Sigmoid colon (tissue), 7 donors: Measurements from ENCODE around the gene GSTM5. TPM values are rescaled to one million over a fixed set of nuclear protein-coding genes. Genes with fewer than 3 reads are reported as not detected.

Experiments used
- DNase-seq: peaks from one replicate; pipeline ENCODE4 v3.0.0-alpha.2; 2019
- H3K27ac ChIP-seq, 4 donors: fragments of 200-600 bp; sonication (generic); one replicate each; pipeline ENCODE4 v1.5.1; 2016 to 2019; ENCODE audit warnings: mild to moderate bottlenecking in 1 of 4
- H3K27me3 ChIP-seq, 3 donors: fragments of 200-600 bp; sonication (generic); one replicate each; pipeline ENCODE4 v1.5.1; 2019; ENCODE audit warnings: mild to moderate bottlenecking in 1 of 3
- H3K36me3 ChIP-seq, 4 donors: fragments of 200-600 bp; sonication (generic); one replicate each; pipeline ENCODE4 v1.5.1; 2016 to 2019
- H3K4me1 ChIP-seq, 4 donors: fragments of 200-600 bp; sonication (generic); one replicate each; pipeline ENCODE4 v1.5.1; 2017 to 2019
- H3K4me3 ChIP-seq, 4 donors: fragments of 200-600 bp; sonication (generic); one replicate each; pipeline ENCODE4 v1.5.1; 2017 to 2019; ENCODE audit warnings: mild to moderate bottlenecking in 2 of 4, moderate library complexity in 1 of 4
- H3K9me3 ChIP-seq, 4 donors: fragments of 200-600 bp in 3 of 4; sonication (generic) in 3 of 4; one replicate each; pipeline versions ENCODE4 v1.5.1 to v1.6.1; 2013 to 2019
- CTCF ChIP-seq, 4 experiments: fragments of 450-650 bp in 3 of 4; fragments of 200-600 bp in 1 of 4; IDR thresholded peaks; one replicate each; pipeline ENCODE4 v1.5.1; 2016 to 2019; ENCODE audit warnings: antibody characterized with exemption in 4 of 4, mild to moderate bottlenecking in 3 of 4, moderate library complexity in 2 of 4
- EP300 ChIP-seq, 4 donors: sonication (generic); formaldehyde crosslinking; IDR thresholded peaks; one replicate each; pipeline ENCODE4 v1.6.1; 2017; ENCODE audit warnings: antibody characterized with exemption in 4 of 4
- POLR2A ChIP-seq, 2 donors: fragments of 450-650 bp; IDR thresholded peaks; one replicate each; pipeline ENCODE4 v1.6.1; 2016; ENCODE audit warnings: antibody characterized with exemption in 2 of 2, mild to moderate bottlenecking in 2 of 2, moderate library complexity in 2 of 2
- POLR2AphosphoS5 ChIP-seq, 4 donors: sonication (generic); formaldehyde crosslinking; IDR thresholded peaks; one replicate each; pipeline ENCODE4 v1.6.1; 2017; ENCODE audit warnings: antibody characterized with exemption in 4 of 4
- WGBS, 2 donors: extraction: QIAGEN DNeasy Blood & Tissue Kit; methylation state at CpG; one replicate each; pipeline ENCODE4 v1.1.7; 2013; 5-methylcytosine and 5-hydroxymethylcytosine counted together
- intact Hi-C: fragments of 100-400 bp; cut with DNase I; formaldehyde crosslinking; loops from one replicate; pipeline ENCODE4 v1.15.1; 2023
- polyA plus RNA-seq, 3 donors: library from polyadenylated mRNA; stranded (reverse); fragments of 200-250 nt; gene quantifications; one replicate each; pipeline ENCODE4 v1.2.3, GENCODE V29; 2013
- total RNA-seq, 4 donors: library from RNA; depleted of rRNA; stranded (reverse); fragments of >200 nt; gene quantifications; one replicate each; pipeline ENCODE4 v1.1.0, GENCODE V29; 2016
- donor health status: healthy with polysubstance abuse.
- donor health status: Bipolar disorder and iron deficiency.
- donor health status: healthy.

Gene GSTM5
- total and polyA plus RNA-seq, 7 donors, result 2.5 to 11.4 (median 3.2) TPM

- intact Hi-C loops, result no loop called here
- H3K36me3 ChIP-seq, result no peaks in the 10 kb centered on the region
- DNase-seq, result no peak
- peak overlapping the region; percentile 5 to 39 (median 32) for H3K4me3 ChIP-seq
- peak overlapping the region in 1 of 4 donors; percentile 31 for H3K27ac ChIP-seq
- no peaks in the 10 kb centered on the region for H3K4me1 ChIP-seq
- no peaks in the 10 kb centered on the region for H3K9me3 ChIP-seq
- H3K27me3 ChIP-seq, result peaks cover 0 to 4% (median 0%) of the 10 kb centered on the region in 3 donors
- WGBS, 2 donors, result 59 to 83% methylated on average over 22 of the region's 22 CpGs
- TF ChIP-seq CTCF (IDR thresholded peaks at IDR 0.05) (no peak), POLR2A (IDR thresholded peaks at IDR 0.05) (no peak), POLR2AphosphoS5 (IDR thresholded peaks at IDR 0.05) (no peak), EP300 (IDR thresholded peaks at IDR 0.05) (no peak)
Measured at GRCh38 chr1:109712321-109712864, 342 bp downstream of the GSTM5 start.

GRCh38 chr1:109713636-109714035 is 1.6 kb downstream of the GSTM5 start:
- DNase-seq, result no peak
- whole genome bisulfite sequencing, 2 donors, result 93 to 94% methylated on average over 5 of the region's 5 CpGs
- no peaks in the 10 kb centered on the region for H3K36me3 ChIP-seq
- peaks cover 0 to under 1% (median 0%) of the 10 kb centered on the region in 4 donors for H3K4me1 ChIP-seq
- intact Hi-C loops, result no loop called here
- H3K27me3 ChIP-seq, result peaks cover 0 to 4% (median 0%) of the 10 kb centered on the region in 3 donors
- no peaks in the 10 kb centered on the region for H3K9me3 ChIP-seq
- H3K4me3 ChIP-seq, result no peak overlapping the region
- H3K27ac ChIP-seq, result no peak overlapping the region
- TF ChIP-seq EP300 (IDR thresholded peaks at IDR 0.05) (no peak), POLR2A (IDR thresholded peaks at IDR 0.05) (no peak), POLR2AphosphoS5 (IDR thresholded peaks at IDR 0.05) (no peak), CTCF (IDR thresholded peaks at IDR 0.05) (no peak)

GRCh38 chr1:109714661-109715372 is 2.8 kb downstream of the GSTM5 start:
- H3K9me3 ChIP-seq, result no peaks in the 10 kb centered on the region
- no peak for TF ChIP-seq POLR2AphosphoS5 (IDR thresholded peaks at IDR 0.05)
- no peak for TF ChIP-seq EP300 (IDR thresholded peaks at IDR 0.05)
- TF ChIP-seq POLR2A (IDR thresholded peaks at IDR 0.05), result no peak
- no peak for TF ChIP-seq CTCF (IDR thresholded peaks at IDR 0.05)
- WGBS, 2 donors, result 88 to 94% methylated on average over 12 of the region's 12 CpGs
- intact Hi-C loops, result no loop called here
- H3K27me3 ChIP-seq, result peaks cover 0 to 4% (median 0%) of the 10 kb centered on the region in 3 donors
- H3K4me1 ChIP-seq, result peaks cover 0 to 11% (median 0%) of the 10 kb centered on the region in 4 donors
- no peak overlapping the region for H3K27ac ChIP-seq
- H3K4me3 ChIP-seq, result no peak overlapping the region
- DNase-seq, result no peak
- H3K36me3 ChIP-seq, result no peaks in the 10 kb centered on the region

GRCh38 chr1:109716121-109716520 is 4.1 kb downstream of the GSTM5 start:
- no peak overlapping the region for H3K4me3 ChIP-seq
- WGBS, 2 donors, result 94 to 96% methylated on average over 3 of the region's 3 CpGs
- peaks cover 0 to 4% (median 0%) of the 10 kb centered on the region in 3 donors for H3K27me3 ChIP-seq
- no peak for DNase-seq
- intact Hi-C loops, result no loop called here
- H3K4me1 ChIP-seq, result peaks cover 0 to 11% (median 0%) of the 10 kb centered on the region in 4 donors
- H3K9me3 ChIP-seq, result no peaks in the 10 kb centered on the region
- no peak for TF ChIP-seq EP300 (IDR thresholded peaks at IDR 0.05)
- no peak for TF ChIP-seq POLR2AphosphoS5 (IDR thresholded peaks at IDR 0.05)
- no peak for TF ChIP-seq CTCF (IDR thresholded peaks at IDR 0.05)
- TF ChIP-seq POLR2A (IDR thresholded peaks at IDR 0.05), result no peak
- H3K36me3 ChIP-seq, result no peaks in the 10 kb centered on the region
- H3K27ac ChIP-seq, result no peak overlapping the region
